ENCODE results near the gene KCNK10. TPM values are rescaled to one million over a fixed set of nuclear protein-coding genes. Genes with fewer than 3 reads are reported as not detected.

KCNK10 gene
- polyA plus RNA-seq, 1 of the 3 experiments (the other 2 are of a cell fraction) = not detected

- TF ChIP-seq MXI1 (IDR thresholded peaks at IDR 0.05; ENCODE audit: low read depth, low read length) (no peak), GABPA (IDR thresholded peaks at IDR 0.05; ENCODE audit: low read depth) (no peak), FOXJ3 (CRISPR knock-in tag; IDR thresholded peaks at IDR 0.05) (no peak), REST (IDR thresholded peaks at IDR 0.05; ENCODE audit: low read depth, low read length) (no peak), ZBTB33 (IDR thresholded peaks at IDR 0.05; ENCODE audit: borderline replicate concordance, low read depth) (no peak), CTCF (IDR thresholded peaks at IDR 0.05) (no peak), NRF1 (IDR thresholded peaks at IDR 0.05; ENCODE audit: low read depth, low read length) (no peak), EP300 (IDR thresholded peaks at IDR 0.05; ENCODE audit: borderline replicate concordance in 1 of 2, low read depth in 1 of 2, low read length in 1 of 2) (no peak), FOSL2 (IDR thresholded peaks at IDR 0.05; ENCODE audit: borderline replicate concordance, low read depth) (no peak), EZH2phosphoT487 (IDR thresholded peaks at IDR 0.05; ENCODE audit: borderline replicate concordance, low read depth) (no peak), JUND (IDR thresholded peaks at IDR 0.05) (no peak), RXRA (IDR thresholded peaks at IDR 0.05; ENCODE audit: borderline replicate concordance, low read depth) (no peak), CHD2 (IDR thresholded peaks at IDR 0.05; ENCODE audit: low read length, partially characterized antibody) (no peak), TEAD4 (IDR thresholded peaks at IDR 0.05; ENCODE audit: borderline replicate concordance, insufficient read depth) (no peak), TCF12 (IDR thresholded peaks at IDR 0.05) (no peak), PBX3 (IDR thresholded peaks at IDR 0.05) (no peak), NFIC (IDR thresholded peaks at IDR 0.05; ENCODE audit: borderline replicate concordance) (no peak)
- Histone ChIP-seq H3K4me3 (ENCODE audit: low read depth in 2 of 2, low read length in 1 of 2) (no peak overlapping the region), H3F3A (replicated peaks; ENCODE audit: insufficient read depth) (no peaks in the 10 kb centered on the region), H3K9me3 (no peaks in the 10 kb centered on the region), H2AFZ (ENCODE audit: low read depth) (no peak overlapping the region), H3K27me3 (ENCODE audit: insufficient read depth) (no peaks in the 10 kb centered on the region; the same call in 1 of the 2 replicates), H3K9me2 (no peaks in the 10 kb centered on the region), H4K20me1 (ENCODE audit: insufficient read depth) (no peaks in the 10 kb centered on the region), H3K36me3 (replicated peaks in 1 of 2; ENCODE audit: control insufficient read depth in 1 of 2, insufficient read depth in 2 of 2, low read length in 1 of 2) (no peaks in the 10 kb centered on the region), H3K4me2 (no peak overlapping the region), H3K4me1 (ENCODE audit: control insufficient read depth in 1 of 2, insufficient read depth in 2 of 2, low read depth in 1 of 2, low read length in 1 of 2) (peaks cover 0 to 6% of the 10 kb centered on the region in 2 experiments; a peak in 1 of 4 replicates), H3K79me2 (ENCODE audit: insufficient read depth) (no peaks in the 10 kb centered on the region), H3K27ac (ENCODE audit: low read depth in 2 of 2, low read length in 1 of 2) (no peak overlapping the region), H3K9ac (no peak overlapping the region)
- ChIA-PET POLR2A (no interaction called here), CTCF (interaction anchor here (1.0 to 6.8 kb wide), 2 partner anchors 11 to 181 kb away, joined by 4 to 60 read pairs; no protein-coding TSS in a partner anchor)
- no peak for DNase-seq
- WGBS (ENCODE audit: low lambda C conversion rate) = 33% methylated on average over 1 of the region's 1 CpG
These were observed 123.2 kb downstream of the KCNK10 start for GRCh38 chr14:88199882-88200281.

All from SK-N-SH (cell line).